Common myeloid progenitor, CD34-positive (primary cell): ENCODE results near the gene NPR2.

Experiments used
- CTCF ChIA-PET: fragments of 350-600 bp; sonication (Branson Sonifier 250); formaldehyde crosslinking; loops from one replicate; lab custom pipeline; 2021; ENCODE audit warnings: antibody characterized with exemption; lab: Charles Lee
- POLR2A ChIA-PET: fragments of 350-600 bp; sonication (Branson Sonifier 250); formaldehyde crosslinking; loops from one replicate; lab custom pipeline; 2021; ENCODE audit warnings: antibody characterized with exemption; lab: Charles Lee
- DNase-seq, 3 donors: peaks; one replicate each; pipeline versions ENCODE4 v3.0.0 to v3.0.0-alpha.2; 2013
- H3K27ac ChIP-seq, 2 experiments: 1 replicate in 1 of 2; 2 replicates in 1 of 2; pipeline ENCODE4 v1.7.0; 2013; ENCODE audit warnings: inconsistent platforms in 2 of 2, low read length in 2 of 2, mild to moderate bottlenecking in 2 of 2, low read depth in 1 of 2, moderate library complexity in 1 of 2; ENCODE audit not compliant: severe bottlenecking in 2 of 2, insufficient read depth in 1 of 2, poor library complexity in 1 of 2
- H3K27me3 ChIP-seq, 5 experiments: replicated peaks in 2 of 5; 1 replicate in 3 of 5; 2 replicates in 2 of 5; pipeline versions ENCODE4 v1.6.1 to v1.7.0; 2013; ENCODE audit warnings: low read length in 4 of 5, mild to moderate bottlenecking in 2 of 5, moderate library complexity in 2 of 5, inconsistent platforms in 1 of 5; ENCODE audit not compliant: insufficient read depth in 5 of 5, control insufficient read depth in 4 of 5
- H3K36me3 ChIP-seq, 4 experiments: 1 replicate in 2 of 4; 2 replicates in 2 of 4; pipeline versions ENCODE4 v1.6.1 to v1.7.0; 2013; ENCODE audit warnings: low read length in 3 of 4, control low read depth in 1 of 4, mild to moderate bottlenecking in 1 of 4; ENCODE audit not compliant: control insufficient read depth in 4 of 4, insufficient read depth in 4 of 4
- H3K4me1 ChIP-seq, 4 experiments: 1 replicate in 3 of 4; 2 replicates in 1 of 4; pipeline versions ENCODE4 v1.6.1 to v1.7.1; 2013; ENCODE audit warnings: low read length in 3 of 4, mild to moderate bottlenecking in 3 of 4, control low read depth in 1 of 4, inconsistent platforms in 1 of 4, moderate library complexity in 1 of 4; ENCODE audit not compliant: control insufficient read depth in 4 of 4, insufficient read depth in 4 of 4; ENCODE audit errors: control extremely low read depth in 1 of 4
- H3K4me3 ChIP-seq, 7 experiments: 1 replicate in 4 of 7; 2 replicates in 3 of 7; pipeline versions ENCODE4 v1.5.1 to v1.7.0; 2013; ENCODE audit warnings: mild to moderate bottlenecking in 7 of 7, low read length in 6 of 7, moderate library complexity in 6 of 7, inconsistent platforms in 2 of 7, low read depth in 2 of 7, control low read depth in 1 of 7; ENCODE audit not compliant: insufficient read depth in 4 of 7, control insufficient read depth in 1 of 7; ENCODE audit errors: extremely low read depth in 1 of 7
- H3K9me3 ChIP-seq, 5 experiments: 1 replicate in 4 of 5; 2 replicates in 1 of 5; pipeline versions ENCODE4 v1.6.1 to v1.7.1; 2013; ENCODE audit warnings: low read length in 4 of 5, mild to moderate bottlenecking in 2 of 5, inconsistent platforms in 1 of 5, low read depth in 1 of 5, moderate library complexity in 1 of 5; ENCODE audit not compliant: control insufficient read depth in 4 of 5, insufficient read depth in 2 of 5; ENCODE audit errors: control extremely low read depth in 1 of 5
- WGBS: methylation state at CpG from one replicate; pipeline ENCODE4 v1.1.5; 2013; ENCODE audit not compliant: insufficient coverage; 5-methylcytosine and 5-hydroxymethylcytosine counted together

Gene NPR2

DNA sequence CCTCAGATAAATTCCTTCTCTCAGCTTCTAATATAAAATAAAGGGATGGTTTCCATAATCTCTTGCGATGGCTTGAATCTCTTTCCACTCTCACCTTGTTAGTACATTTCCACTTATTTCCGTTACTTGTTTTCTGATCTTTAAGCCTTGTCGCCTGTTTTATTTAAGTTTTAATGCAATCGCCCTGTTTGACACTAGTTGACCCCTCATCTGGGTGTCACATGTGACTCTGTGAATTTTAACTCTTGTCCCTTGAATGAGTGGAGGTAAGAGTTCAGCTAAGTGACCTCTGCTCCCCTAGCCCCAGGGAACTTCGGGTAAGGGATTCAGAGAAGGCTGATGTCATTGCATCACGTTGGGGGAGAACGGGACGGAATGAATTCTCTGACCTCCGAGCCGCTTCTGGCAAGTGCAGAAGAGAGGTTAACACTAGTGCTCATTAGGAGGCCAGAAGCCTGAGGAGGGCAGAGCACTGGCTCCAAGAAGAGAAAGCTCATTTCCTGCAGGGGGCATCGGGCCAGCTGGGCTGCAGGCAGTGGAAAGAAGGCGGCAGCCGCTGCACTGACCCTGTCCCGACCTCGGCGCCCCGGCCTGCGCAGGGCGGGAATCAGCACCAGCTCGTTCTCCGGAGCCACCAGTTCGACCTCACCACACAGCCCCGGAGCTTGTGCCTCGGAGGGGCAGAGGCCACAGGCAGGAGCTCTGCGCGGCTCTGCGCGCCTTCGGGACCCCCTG is 22.9 kb downstream of the NPR2 start:
- H3K36me3 ChIP-seq, result peaks cover 2 to 4% (median 3%) of the 10 kb centered on the region in 4 experiments
- CTCF ChIA-PET, result interaction anchor here (0.6 to 5.1 kb wide), 19 partner anchors 8 to 132 kb away, joined by 3 to 56 read pairs (median 3); partner anchors contain the start of genes CREB3, NPR2 and TLN1
- POLR2A ChIA-PET, result no interaction called here
- WGBS, result 12% methylated on average over 25 of the region's 29 CpGs
- H3K9me3 ChIP-seq, result no peaks in the 10 kb centered on the region
- peaks cover 17 to 42% (median 33%) of the 10 kb centered on the region in 4 experiments for H3K4me1 ChIP-seq
- peak overlapping the region in 1 of 2 experiments; percentile 83 for H3K27ac ChIP-seq
- H3K27me3 ChIP-seq, result no peaks in the 10 kb centered on the region
- peak overlapping the region; percentile 79 to 95 (median 84) for H3K4me3 ChIP-seq
- DNase-seq, result peak; percentile 54 to 75 (median 67)

DNA sequence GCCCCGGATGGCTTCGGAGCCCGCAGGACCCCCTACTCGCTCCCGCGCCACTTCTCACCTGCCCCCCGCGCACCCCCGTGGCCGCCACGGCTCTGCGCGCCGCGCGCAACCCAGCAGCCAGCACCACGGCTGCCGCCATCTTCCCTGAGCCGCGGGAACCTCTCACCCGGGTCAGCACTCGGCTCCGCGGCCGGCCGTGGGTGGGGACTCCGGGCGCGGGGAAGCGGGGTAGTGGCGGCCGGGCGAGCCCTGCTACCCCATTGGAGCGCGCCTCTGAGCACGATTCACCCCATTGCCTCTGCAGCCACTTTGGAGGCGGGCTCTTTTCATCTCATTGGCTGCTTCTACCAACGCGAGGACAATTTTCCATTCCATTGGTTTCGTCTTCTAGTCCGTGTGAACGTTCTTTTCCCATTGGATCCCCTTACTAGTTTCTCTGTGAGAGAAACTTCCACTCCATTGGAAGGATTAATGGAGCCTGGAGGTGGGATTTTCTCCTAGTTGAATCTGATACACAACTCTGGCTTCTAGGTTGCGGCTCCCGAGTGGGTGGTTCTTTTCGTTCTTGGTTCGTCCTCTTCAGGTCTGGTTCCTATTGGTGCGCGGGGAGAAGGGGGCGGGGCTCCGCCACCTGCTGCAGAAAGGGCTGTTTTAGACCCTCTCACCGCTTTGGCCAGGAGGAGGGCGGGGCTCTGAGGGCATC is 23.6 kb downstream of the NPR2 start, which contains the start of gene HINT2:
Gene HINT2, minus strand, starts transcription at position 202 of the 703 bp plus-strand sequence. Its CDS starts 63 bp downstream, at position 139.
- H3K9me3 ChIP-seq, result no peaks in the 10 kb centered on the region
- DNase-seq, result peak; percentile 99
- 0% methylated on average over 22 of the region's 52 CpGs for WGBS
- no peaks in the 10 kb centered on the region for H3K27me3 ChIP-seq
- ChIA-PET CTCF (interaction anchor here (0.7 to 5.1 kb wide), 10 partner anchors 9 to 83 kb away, joined by 3 to 56 read pairs (median 6); partner anchors contain the start of genes CREB3, NPR2 and TLN1), POLR2A (no interaction called here)
- H3K4me3 ChIP-seq, result peak within 1 kb of the TSS; percentile 79 to 95 (median 84)
- peak within 1 kb of the TSS; percentile 48 to 83 for H3K27ac ChIP-seq
- H3K4me1 ChIP-seq, result peaks cover 17 to 42% (median 33%) of the 10 kb centered on the region in 4 experiments
- H3K36me3 ChIP-seq, result peaks cover 0 to 2% (median 0%) of the 10 kb centered on the region in 4 experiments

DNA sequence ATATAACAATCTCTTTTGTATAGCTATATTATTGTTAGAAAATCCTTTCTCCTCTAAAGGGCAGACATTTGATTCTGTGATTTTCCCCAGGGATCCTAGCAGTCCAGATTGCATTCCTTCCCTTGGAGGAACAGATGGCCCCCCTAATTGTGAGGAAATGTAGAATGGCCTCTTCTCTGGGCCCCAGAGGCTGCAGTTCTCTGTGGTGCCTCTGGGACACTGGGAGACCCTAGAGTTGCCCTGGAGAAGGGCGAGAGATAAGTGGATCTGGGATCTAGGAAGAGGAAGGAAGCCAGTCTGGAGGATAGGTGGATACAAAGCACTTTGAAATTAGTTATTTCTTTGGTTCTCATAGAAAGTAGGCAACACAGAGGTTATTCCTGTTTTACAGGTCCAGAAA is 25.3 kb downstream of the NPR2 start:
- CTCF ChIA-PET, result interaction anchor here (1.7 kb wide), 1 partner anchor 9 kb away, joined by 9 read pairs; no protein-coding TSS in a partner anchor

DNA sequence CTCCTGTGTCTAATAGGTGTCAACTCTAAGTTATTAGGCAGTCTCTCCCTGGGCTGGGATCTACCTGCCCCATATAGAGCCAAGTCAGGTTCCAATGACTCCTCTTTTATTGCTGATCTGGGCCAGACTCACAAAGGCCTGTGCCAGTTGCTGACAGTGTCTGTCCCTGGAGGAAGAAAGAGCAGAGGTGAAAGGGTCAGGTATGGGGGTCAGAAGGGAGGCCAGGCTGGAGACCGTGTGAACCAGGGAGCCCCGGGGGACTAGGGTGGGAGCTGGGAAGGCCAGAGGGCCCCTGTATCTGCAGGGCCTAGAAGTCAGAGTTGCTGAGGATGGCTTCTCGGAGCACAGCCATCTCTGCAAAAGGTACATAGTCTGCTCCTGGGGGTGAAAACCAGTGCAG is 26.9 kb downstream of the NPR2 start:
- Histone ChIP-seq H3K36me3 (no peaks in the 10 kb centered on the region), H3K27me3 (no peaks in the 10 kb centered on the region), H3K4me3 (no peak overlapping the region), H3K27ac (no peak overlapping the region), H3K9me3 (no peaks in the 10 kb centered on the region), H3K4me1 (peaks cover 7 to 16% (median 11%) of the 10 kb centered on the region in 4 experiments)
- ChIA-PET POLR2A (no interaction called here), CTCF (interaction anchor here (0.9 to 1.2 kb wide), 3 partner anchors 8 to 28 kb away, joined by 3 to 5 read pairs (median 3); no protein-coding TSS in a partner anchor)
- WGBS, result 100% methylated on average over 3 of the region's 3 CpGs
- no peak for DNase-seq

More for the DNA sequence above, 25.3 kb downstream of the NPR2 start:
- POLR2A ChIA-PET, result interaction anchor here (0.5 kb wide), 1 partner anchor 121 kb away, joined by 4 read pairs; no protein-coding TSS in a partner anchor
- 100% methylated on average over 1 of the region's 1 CpG for WGBS
- no peak overlapping the region for H3K4me3 ChIP-seq
- H3K27ac ChIP-seq, result no peak overlapping the region
- H3K9me3 ChIP-seq, result no peaks in the 10 kb centered on the region
- H3K27me3 ChIP-seq, result no peaks in the 10 kb centered on the region
- peaks cover 14 to 31% (median 25%) of the 10 kb centered on the region in 4 experiments for H3K4me1 ChIP-seq
- H3K36me3 ChIP-seq, result peaks cover 0 to 2% (median 0%) of the 10 kb centered on the region in 4 experiments
- DNase-seq, result no peak

DNA sequence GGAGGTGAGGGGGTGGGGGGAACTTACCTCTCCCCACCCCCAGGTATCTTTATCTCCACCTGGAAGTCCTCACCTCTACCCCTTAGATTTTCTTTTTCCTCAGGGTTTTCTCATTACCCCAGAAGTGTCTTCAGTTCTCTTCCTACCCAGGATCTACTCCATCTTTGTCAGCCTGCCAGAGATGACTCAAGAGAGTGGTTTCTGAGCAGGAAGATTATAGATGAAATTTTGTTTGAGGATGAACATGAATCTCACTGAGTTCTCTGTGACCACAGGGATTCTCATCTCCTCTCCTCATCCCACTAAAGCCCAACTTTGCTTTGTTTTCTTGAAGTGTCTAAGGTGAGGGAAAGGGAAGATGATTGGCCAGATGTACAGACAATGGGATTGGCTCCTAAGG is 28.7 kb downstream of the NPR2 start:
- peaks cover 0 to 3% (median 0%) of the 10 kb centered on the region in 4 experiments for H3K4me1 ChIP-seq
- no peaks in the 10 kb centered on the region for H3K9me3 ChIP-seq
- CTCF ChIA-PET, result interaction anchor here (1.2 to 1.6 kb wide), 6 partner anchors 25 to 84 kb away, joined by 3 to 9 read pairs (median 4); no protein-coding TSS in a partner anchor
- H3K27me3 ChIP-seq, result no peaks in the 10 kb centered on the region
- no peak overlapping the region for H3K4me3 ChIP-seq
- H3K36me3 ChIP-seq, result no peaks in the 10 kb centered on the region
- no peak overlapping the region for H3K27ac ChIP-seq
- no peak for DNase-seq
- POLR2A ChIA-PET, result no interaction called here

DNA sequence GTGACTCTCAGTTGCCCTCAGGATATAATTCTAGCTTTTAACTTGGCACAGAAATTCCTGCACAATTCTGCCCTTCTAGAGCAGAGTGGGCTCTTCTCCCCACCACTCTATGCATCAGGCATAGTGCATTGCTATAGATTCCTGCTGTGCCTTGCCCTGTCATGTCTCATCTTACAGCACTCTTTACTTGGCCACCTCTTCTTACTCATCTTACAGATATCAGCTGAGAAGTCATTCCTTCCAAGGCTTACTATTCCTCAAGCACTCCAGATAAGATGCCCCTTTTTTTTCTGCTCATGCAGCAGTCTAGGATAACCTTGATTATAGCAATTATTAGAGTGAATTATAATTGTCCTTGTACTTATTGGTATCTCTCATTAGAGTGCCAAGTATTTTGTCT is 31.5 kb downstream of the NPR2 start:
- POLR2A ChIA-PET, result no interaction called here
- Histone ChIP-seq H3K36me3 (no peaks in the 10 kb centered on the region), H3K4me1 (no peaks in the 10 kb centered on the region), H3K27ac (no peak overlapping the region), H3K9me3 (no peaks in the 10 kb centered on the region), H3K4me3 (no peak overlapping the region), H3K27me3 (peaks cover 0 to 4% (median 0%) of the 10 kb centered on the region in 5 experiments)
- CTCF ChIA-PET, result interaction anchor here (1.0 to 2.3 kb wide), 9 partner anchors 8 to 89 kb away, joined by 3 to 8 read pairs (median 3); partner anchors contain the start of gene SPAG8
- DNase-seq, result no peak
